KMS-11 (cell line): ENCODE data around the gene CACNB4.

ENCODE experiments used
- H2AFZ ChIP-seq: fragments of 200-600 bp; sonication (generic); 2 replicates; pipeline ENCODE4 v1.6.1; 2016; ENCODE audit warnings: antibody characterized with exemption, mixed run types, low read depth
- H3K27ac ChIP-seq: fragments of 200-600 bp; sonication (generic); 2 replicates; pipeline ENCODE4 v1.6.1; 2016; ENCODE audit warnings: mild to moderate bottlenecking, mixed run types
- H3K27me3 ChIP-seq: fragments of 200-600 bp; sonication (generic); 2 replicates; pipeline ENCODE4 v1.6.1; 2017; ENCODE audit warnings: mild to moderate bottlenecking, low read depth, mixed run types, moderate library complexity; ENCODE audit not compliant: insufficient read depth
- H3K36me3 ChIP-seq: fragments of 200-600 bp; sonication (generic); 2 replicates; pipeline ENCODE4 v1.6.1; 2017; ENCODE audit warnings: mild to moderate bottlenecking, mixed run types; ENCODE audit not compliant: insufficient read depth
- H3K4me1 ChIP-seq: fragments of 200-600 bp; sonication (generic); 2 replicates; pipeline ENCODE4 v1.6.1; 2016; ENCODE audit warnings: mild to moderate bottlenecking, low read depth, mixed run types; ENCODE audit not compliant: poor library complexity, severe bottlenecking
- H3K4me2 ChIP-seq: fragments of 200-600 bp; sonication (generic); 2 replicates; pipeline ENCODE4 v1.7.0; 2016; ENCODE audit warnings: mild to moderate bottlenecking, mixed run types
- H3K4me3 ChIP-seq: fragments of 200-600 bp; sonication (generic); IDR thresholded peaks from 2 replicates; pipeline ENCODE4 v1.6.1; 2017; ENCODE audit warnings: low read depth, low read length, mixed read lengths; ENCODE audit not compliant: insufficient read depth
- H3K79me2 ChIP-seq: fragments of 200-600 bp; sonication (generic); 2 replicates; pipeline ENCODE4 v1.6.1; 2016; ENCODE audit warnings: low read depth, mixed run types; ENCODE audit not compliant: insufficient read depth
- H3K9ac ChIP-seq: fragments of 200-600 bp; sonication (generic); 2 replicates; pipeline ENCODE4 v1.6.1; 2016; ENCODE audit warnings: mild to moderate bottlenecking, mixed run types
- H4K20me1 ChIP-seq: fragments of 200-600 bp; sonication (generic); 2 replicates; pipeline ENCODE4 v1.6.1; 2016; ENCODE audit warnings: mild to moderate bottlenecking, mixed run types; ENCODE audit not compliant: insufficient read depth
- TF ChIP-seq, protein P1 (sequence below): fragments of 200-600 bp; sonication (generic); conservative IDR thresholded peaks from 2 replicates; pipeline ENCODE4 v1.6.1; 2017; ENCODE audit warnings: low read depth, mild to moderate bottlenecking, antibody characterized with exemption, low read length, moderate library complexity, mixed read lengths

The CACNB4 gene

DNA sequence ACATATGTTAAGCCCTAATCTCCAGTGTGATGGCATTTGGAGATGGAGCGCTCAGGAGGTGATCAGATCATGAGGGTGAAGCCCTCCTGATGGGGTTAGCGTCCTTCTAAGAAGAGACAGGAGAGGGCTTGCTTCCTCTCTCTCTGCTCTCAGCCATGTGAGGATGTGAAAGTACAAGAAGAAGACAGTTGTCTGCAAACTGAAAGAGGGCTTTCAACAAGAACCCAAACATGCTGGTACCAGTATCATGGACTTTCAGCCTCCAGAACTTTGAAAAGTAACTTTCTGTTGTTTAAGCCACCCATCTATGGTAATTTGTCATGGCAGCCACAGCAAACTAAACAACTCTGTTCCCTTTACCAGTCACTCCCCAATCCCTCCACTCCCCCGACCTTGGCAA is 47.4 kb downstream of the CACNB4 start:
- Histone ChIP-seq H3K79me2 (no peaks in the 10 kb centered on the region), H3K4me3 (no peak overlapping the region), H3K4me2 (no peak overlapping the region), H3K27ac (no peak overlapping the region), H3K4me1 (peaks cover 7% of the 10 kb centered on the region), H2AFZ (no peak overlapping the region), H3K27me3 (no peaks in the 10 kb centered on the region), H4K20me1 (no peaks in the 10 kb centered on the region), H3K9ac (no peak overlapping the region), H3K36me3 (no peaks in the 10 kb centered on the region)
- TF ChIP-seq, protein P1, sequence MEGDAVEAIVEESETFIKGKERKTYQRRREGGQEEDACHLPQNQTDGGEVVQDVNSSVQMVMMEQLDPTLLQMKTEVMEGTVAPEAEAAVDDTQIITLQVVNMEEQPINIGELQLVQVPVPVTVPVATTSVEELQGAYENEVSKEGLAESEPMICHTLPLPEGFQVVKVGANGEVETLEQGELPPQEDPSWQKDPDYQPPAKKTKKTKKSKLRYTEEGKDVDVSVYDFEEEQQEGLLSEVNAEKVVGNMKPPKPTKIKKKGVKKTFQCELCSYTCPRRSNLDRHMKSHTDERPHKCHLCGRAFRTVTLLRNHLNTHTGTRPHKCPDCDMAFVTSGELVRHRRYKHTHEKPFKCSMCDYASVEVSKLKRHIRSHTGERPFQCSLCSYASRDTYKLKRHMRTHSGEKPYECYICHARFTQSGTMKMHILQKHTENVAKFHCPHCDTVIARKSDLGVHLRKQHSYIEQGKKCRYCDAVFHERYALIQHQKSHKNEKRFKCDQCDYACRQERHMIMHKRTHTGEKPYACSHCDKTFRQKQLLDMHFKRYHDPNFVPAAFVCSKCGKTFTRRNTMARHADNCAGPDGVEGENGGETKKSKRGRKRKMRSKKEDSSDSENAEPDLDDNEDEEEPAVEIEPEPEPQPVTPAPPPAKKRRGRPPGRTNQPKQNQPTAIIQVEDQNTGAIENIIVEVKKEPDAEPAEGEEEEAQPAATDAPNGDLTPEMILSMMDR, result no peak

DNA sequence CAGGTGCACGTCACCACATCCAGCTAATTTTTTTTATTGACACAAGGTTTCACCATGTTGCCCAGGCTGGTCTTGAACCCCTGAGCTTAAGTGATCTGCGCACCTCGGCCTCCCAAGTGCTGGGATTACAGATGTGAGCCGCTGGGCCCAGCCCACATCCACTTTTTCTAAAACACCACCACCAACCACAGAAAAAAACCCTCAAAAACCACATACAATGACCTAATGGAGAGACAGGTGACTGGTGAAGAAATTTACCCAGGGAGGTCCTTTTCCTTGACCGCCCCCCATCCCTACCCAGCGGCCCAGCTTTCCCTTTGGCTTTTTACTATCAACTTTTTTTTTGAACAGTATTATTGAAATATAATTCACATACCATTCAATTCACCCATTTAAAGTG is 47.9 kb downstream of the CACNB4 start:
- Histone ChIP-seq H3K27me3 (no peaks in the 10 kb centered on the region), H2AFZ (no peak overlapping the region), H3K27ac (no peak overlapping the region), H3K9ac (no peak overlapping the region), H3K4me3 (no peak overlapping the region), H3K4me2 (no peak overlapping the region), H3K36me3 (no peaks in the 10 kb centered on the region), H3K79me2 (no peaks in the 10 kb centered on the region), H4K20me1 (no peaks in the 10 kb centered on the region), H3K4me1 (peaks cover 7% of the 10 kb centered on the region)
- TF ChIP-seq, protein P1, result no peak

DNA sequence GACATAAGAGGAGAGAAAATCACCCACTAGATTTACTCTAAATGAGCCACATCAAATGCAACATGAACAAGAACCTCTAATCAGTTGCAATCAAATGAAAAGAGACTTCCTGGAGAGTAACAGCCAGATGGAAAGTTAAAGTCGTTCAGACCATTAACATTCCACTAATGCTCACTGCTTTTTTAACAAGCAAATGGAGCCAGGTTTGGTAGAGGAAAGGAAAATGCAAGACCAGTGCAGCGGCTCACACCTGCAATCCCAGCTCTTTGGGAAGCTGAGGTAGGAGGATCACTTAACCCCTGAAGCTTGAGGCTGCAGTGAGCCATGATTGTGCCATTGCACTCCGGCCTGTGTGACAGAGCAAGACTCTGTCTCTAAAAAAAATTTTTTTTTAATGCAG is 48.5 kb downstream of the CACNB4 start:
- no peaks in the 10 kb centered on the region for H3K36me3 ChIP-seq
- H3K4me2 ChIP-seq, result no peak overlapping the region
- no peak overlapping the region for H3K9ac ChIP-seq
- H3K79me2 ChIP-seq, result no peaks in the 10 kb centered on the region
- H3K27ac ChIP-seq, result no peak overlapping the region
- TF ChIP-seq, protein P1, result no peak
- H3K27me3 ChIP-seq, result no peaks in the 10 kb centered on the region
- H2AFZ ChIP-seq, result no peak overlapping the region
- H3K4me1 ChIP-seq, result peaks cover 7% of the 10 kb centered on the region
- H3K4me3 ChIP-seq, result no peak overlapping the region
- H4K20me1 ChIP-seq, result no peaks in the 10 kb centered on the region

DNA sequence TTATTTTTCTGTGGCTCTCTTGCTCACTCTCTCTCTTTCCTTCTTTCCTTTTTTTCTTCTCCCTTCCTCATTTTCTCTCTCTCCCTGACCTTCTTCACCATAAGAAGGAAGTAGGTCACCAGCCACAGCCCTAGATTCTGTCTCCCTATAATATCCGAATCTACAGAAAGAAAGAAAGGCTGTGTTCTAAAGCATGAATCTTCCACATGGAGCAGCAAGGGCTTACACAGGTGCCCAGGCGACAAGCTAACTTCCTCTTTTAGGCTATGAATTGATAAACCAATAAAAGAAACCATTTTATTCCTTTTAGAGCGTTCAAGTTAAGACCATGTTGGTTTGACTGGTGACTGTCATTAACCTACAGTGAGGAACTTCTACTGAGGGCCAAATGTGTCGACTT is 49.3 kb downstream of the CACNB4 start:
- Histone ChIP-seq H3K4me2 (no peak overlapping the region), H3K36me3 (no peaks in the 10 kb centered on the region), H4K20me1 (no peaks in the 10 kb centered on the region), H3K4me3 (no peak overlapping the region), H3K4me1 (peaks cover 7% of the 10 kb centered on the region), H3K27me3 (no peaks in the 10 kb centered on the region), H3K27ac (no peak overlapping the region), H3K9ac (no peak overlapping the region), H3K79me2 (no peaks in the 10 kb centered on the region), H2AFZ (no peak overlapping the region)
- TF ChIP-seq, protein P1, result no peak
